IgD-negative memory B cell (primary cell): Measurements from ENCODE around the gene CRACR2B. TPM values are rescaled to one million over a fixed set of nuclear protein-coding genes. Genes with fewer than 3 reads are reported as not detected.

Experiments
- H3K27ac Mint-ChIP-seq, 3 donors: one replicate each; pipeline ENCODE4 v1.8.0; 2020 to 2022; ENCODE audit warnings: mild to moderate bottlenecking in 3 of 3, mixed read lengths in 3 of 3, moderate library complexity in 1 of 3
- H3K27me3 Mint-ChIP-seq: one replicate; pipeline ENCODE4 v1.8.0; 2021; ENCODE audit warnings: mixed read lengths
- H3K36me3 Mint-ChIP-seq: one replicate; pipeline ENCODE4 v1.8.0; 2020; ENCODE audit warnings: mild to moderate bottlenecking, mixed read lengths
- H3K4me1 Mint-ChIP-seq, 3 donors: one replicate each; pipeline ENCODE4 v1.8.0; 2020 to 2022; ENCODE audit warnings: mixed read lengths in 3 of 3, mild to moderate bottlenecking in 1 of 3
- H3K4me3 Mint-ChIP-seq, 4 donors: one replicate each; pipeline ENCODE4 v1.8.0; 2020 to 2022; ENCODE audit warnings: mild to moderate bottlenecking in 4 of 4, mixed read lengths in 4 of 4, moderate library complexity in 3 of 4
- H3K9me3 Mint-ChIP-seq, 3 donors: one replicate each; pipeline ENCODE4 v1.8.0; 2020 to 2021; ENCODE audit warnings: mixed read lengths in 3 of 3, mild to moderate bottlenecking in 1 of 3
- polyA plus RNA-seq: library from polyadenylated mRNA; unstranded; fragments of 300-500 nt; fragmentation: Illumina TruSeq; gene quantifications from one replicate; pipeline ENCODE4 v1.2.3, GENCODE V29; 2021

The CRACR2B gene
- polyA plus RNA-seq, 1 donor from 2014 or later, result 20.0 TPM

GRCh38 chr11:863910-864827 lies 36.5 kb downstream of the CRACR2B start:
- no peaks in the 10 kb centered on the region for H3K4me1 Mint-ChIP-seq
- H3K4me3 Mint-ChIP-seq, result peak overlapping the region in 1 of 4 donors; percentile 47
- peak overlapping the region in 1 of 3 donors; percentile 16 for H3K27ac Mint-ChIP-seq
- no peaks in the 10 kb centered on the region for H3K36me3 Mint-ChIP-seq
- no peaks in the 10 kb centered on the region for H3K27me3 Mint-ChIP-seq
- H3K9me3 Mint-ChIP-seq, result no peaks in the 10 kb centered on the region

DNA sequence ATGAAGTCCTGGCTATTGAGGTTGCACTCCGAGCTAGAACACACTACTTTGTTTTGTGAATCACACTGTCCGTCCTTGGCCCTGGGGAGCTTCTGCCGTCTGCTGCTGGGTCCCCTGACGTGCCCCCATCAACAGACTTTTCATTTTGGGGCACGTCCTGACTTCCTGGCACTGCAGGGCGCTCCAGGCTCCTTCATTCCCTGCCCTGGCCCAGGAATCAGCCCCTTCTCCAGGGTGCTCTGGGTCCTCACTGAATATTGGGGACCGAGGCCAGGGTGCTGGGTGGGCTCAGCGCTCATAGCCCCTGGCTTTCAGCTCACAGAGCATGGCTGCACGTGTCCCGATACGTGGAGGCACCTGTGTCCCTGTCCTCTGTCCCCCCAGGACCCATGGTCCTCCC lies 37.2 kb downstream of the CRACR2B start:
- Mint-ChIP-seq H3K36me3 (no peaks in the 10 kb centered on the region), H3K27ac (no peak overlapping the region), H3K4me1 (no peaks in the 10 kb centered on the region), H3K4me3 (no peak overlapping the region), H3K27me3 (no peaks in the 10 kb centered on the region), H3K9me3 (no peaks in the 10 kb centered on the region)

DNA sequence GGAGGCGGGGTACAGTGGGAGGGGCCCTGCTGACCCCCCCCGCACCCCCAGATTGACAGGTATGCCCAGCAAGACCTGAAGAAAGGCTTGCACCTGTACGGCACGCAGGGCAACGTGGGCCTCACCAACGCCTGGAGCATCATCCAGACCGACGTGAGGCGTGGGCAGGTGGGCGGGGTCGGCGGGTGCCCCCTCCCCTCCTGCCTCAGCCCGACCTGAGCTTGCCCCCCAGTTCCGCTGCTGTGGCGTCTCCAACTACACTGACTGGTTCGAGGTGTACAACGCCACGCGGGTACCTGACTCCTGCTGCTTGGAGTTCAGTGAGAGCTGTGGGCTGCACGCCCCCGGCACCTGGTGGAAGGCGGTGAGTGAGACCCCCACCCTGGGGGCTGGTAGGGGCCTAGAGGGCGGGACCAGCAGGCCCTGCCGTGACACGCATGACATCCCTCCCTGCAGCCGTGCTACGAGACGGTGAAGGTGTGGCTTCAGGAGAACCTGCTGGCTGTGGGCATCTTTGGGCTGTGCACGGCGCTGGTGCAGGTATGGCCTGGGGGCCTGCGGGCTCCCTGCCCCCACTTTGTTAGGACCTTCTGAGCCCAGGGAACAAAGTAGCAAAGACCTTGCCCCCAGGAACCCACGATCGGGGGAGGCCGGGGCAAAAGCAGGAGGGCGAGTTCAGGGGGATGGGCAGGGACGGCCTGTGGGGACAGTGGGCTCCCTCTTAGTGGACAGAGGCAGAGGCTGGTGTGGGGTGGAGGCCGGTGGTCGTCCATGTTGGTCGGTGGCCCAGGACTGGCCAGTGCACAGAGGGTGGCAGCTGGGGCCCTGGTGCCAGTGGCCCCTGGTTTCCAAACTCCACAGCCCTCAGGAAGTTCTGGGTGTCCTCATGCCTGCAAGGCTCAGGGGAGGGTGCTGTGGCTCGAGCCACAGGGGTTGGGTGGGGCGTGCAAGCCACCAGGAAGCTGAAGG lies 38.0 kb downstream of the CRACR2B start:
- no peak overlapping the region for H3K27ac Mint-ChIP-seq

DNA sequence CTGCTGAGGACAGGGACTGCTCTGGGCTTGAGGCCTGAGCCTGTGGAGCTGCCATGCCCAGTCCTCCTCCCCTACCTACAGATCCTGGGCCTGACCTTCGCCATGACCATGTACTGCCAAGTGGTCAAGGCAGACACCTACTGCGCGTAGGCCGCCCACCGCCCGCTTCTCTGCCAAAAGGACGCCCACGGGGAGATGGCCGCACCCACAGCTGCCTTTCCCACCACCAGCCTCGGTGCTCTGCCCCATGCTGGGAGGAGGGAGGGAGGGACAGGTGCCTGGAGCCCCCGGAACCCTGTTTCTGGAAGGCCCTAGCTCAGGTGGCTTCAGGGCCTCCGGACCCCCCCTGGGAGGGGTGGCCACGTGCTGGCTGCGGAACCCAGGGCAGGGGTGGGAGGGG lies 38.8 kb downstream of the CRACR2B start:
- H3K36me3 Mint-ChIP-seq, result no peaks in the 10 kb centered on the region
- no peak overlapping the region for H3K27ac Mint-ChIP-seq
- H3K4me3 Mint-ChIP-seq, result no peak overlapping the region
- no peaks in the 10 kb centered on the region for H3K4me1 Mint-ChIP-seq
- no peaks in the 10 kb centered on the region for H3K27me3 Mint-ChIP-seq
- H3K9me3 Mint-ChIP-seq, result no peaks in the 10 kb centered on the region

More for the DNA sequence above, 38.0 kb downstream of the CRACR2B start:
- no peak overlapping the region for H3K4me3 Mint-ChIP-seq
- no peaks in the 10 kb centered on the region for H3K4me1 Mint-ChIP-seq
- H3K36me3 Mint-ChIP-seq, result no peaks in the 10 kb centered on the region
- H3K27me3 Mint-ChIP-seq, result no peaks in the 10 kb centered on the region
- H3K9me3 Mint-ChIP-seq, result no peaks in the 10 kb centered on the region

- no peaks in the 10 kb centered on the region for H3K36me3 Mint-ChIP-seq
- no peak overlapping the region for H3K4me3 Mint-ChIP-seq
- no peaks in the 10 kb centered on the region for H3K9me3 Mint-ChIP-seq
- H3K27ac Mint-ChIP-seq, result no peak overlapping the region
- H3K27me3 Mint-ChIP-seq, result no peaks in the 10 kb centered on the region
- no peaks in the 10 kb centered on the region for H3K4me1 Mint-ChIP-seq
Measured at GRCh38 chr11:867856-868358, 40.2 kb downstream of the CRACR2B start.

GRCh38 chr11:868394-868793 lies 40.7 kb downstream of the CRACR2B start:
- Mint-ChIP-seq H3K9me3 (no peaks in the 10 kb centered on the region), H3K4me1 (no peaks in the 10 kb centered on the region), H3K4me3 (no peak overlapping the region), H3K36me3 (no peaks in the 10 kb centered on the region), H3K27me3 (no peaks in the 10 kb centered on the region), H3K27ac (no peak overlapping the region)

DNA sequence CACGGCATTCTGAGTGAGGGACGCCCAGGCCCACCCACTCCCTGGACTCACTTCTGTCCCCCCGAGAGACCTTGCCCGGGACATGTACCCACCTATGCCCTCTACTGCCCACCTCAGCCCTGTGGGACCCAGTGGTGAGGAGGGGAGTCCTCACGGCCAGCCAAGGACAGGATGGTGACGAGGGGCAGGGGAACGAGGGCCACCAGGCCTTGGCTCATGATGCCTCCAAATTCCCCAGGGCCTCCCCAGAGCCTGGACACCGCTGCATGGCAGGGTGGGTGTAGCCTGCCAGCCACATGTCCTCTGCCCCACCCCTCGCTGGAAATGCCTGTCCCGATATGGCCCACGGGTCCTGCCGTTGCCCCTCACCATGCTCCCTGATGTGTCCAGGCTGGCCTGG lies 41.1 kb downstream of the CRACR2B start:
- Mint-ChIP-seq H3K4me1 (peaks cover 0 to 2% (median 0%) of the 10 kb centered on the region in 3 donors), H3K27me3 (no peaks in the 10 kb centered on the region), H3K27ac (no peak overlapping the region), H3K4me3 (no peak overlapping the region), H3K9me3 (no peaks in the 10 kb centered on the region), H3K36me3 (peaks cover under 1% of the 10 kb centered on the region)

DNA sequence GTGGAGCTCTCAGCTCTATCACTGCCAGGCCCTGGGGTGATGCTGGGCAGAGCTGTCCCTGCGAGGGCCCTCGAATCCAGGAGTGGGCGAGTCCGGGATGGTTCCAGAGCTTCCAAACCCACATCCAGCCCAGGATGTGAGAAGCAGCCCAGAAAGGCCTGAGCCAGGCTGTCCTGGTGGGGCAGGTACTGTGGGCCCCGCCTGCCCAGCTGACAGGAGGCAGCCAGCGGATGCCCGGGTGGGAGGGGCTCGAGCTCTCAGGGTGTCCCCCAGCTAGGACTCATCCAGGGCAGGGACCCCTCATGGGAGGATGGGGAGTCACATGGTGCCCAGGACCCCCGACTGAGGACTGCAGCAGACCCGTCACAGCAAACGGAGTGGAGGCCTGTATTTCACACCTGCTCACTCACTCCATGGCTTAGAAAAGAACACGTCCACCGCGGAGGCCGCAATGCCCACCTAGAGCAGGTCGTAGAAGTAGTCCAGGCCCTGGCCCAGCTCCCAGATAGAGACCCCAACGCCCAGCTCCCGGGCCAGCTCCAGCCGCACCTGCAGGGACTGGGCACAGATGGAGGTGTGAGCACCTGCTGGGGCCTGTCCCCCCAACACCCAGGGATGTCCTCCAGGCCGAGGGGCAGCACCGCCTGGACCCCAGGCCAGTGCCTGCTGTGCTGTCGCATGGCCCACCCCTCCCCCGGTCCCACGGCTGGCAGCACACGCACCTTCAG lies 41.8 kb downstream of the CRACR2B start:
- Mint-ChIP-seq H3K4me3 (no peak overlapping the region), H3K9me3 (no peaks in the 10 kb centered on the region), H3K27ac (no peak overlapping the region), H3K4me1 (peaks cover 0 to 2% (median 0%) of the 10 kb centered on the region in 3 donors), H3K27me3 (no peaks in the 10 kb centered on the region), H3K36me3 (peaks cover 2% of the 10 kb centered on the region)

- Mint-ChIP-seq H3K4me3 (no peak overlapping the region), H3K27ac (no peak overlapping the region), H3K4me1 (peaks cover 0 to 2% (median 0%) of the 10 kb centered on the region in 3 donors), H3K36me3 (peaks cover 2% of the 10 kb centered on the region), H3K9me3 (no peaks in the 10 kb centered on the region), H3K27me3 (no peaks in the 10 kb centered on the region)
Measured at GRCh38 chr11:870127-870413, 42.4 kb downstream of the CRACR2B start.

GRCh38 chr11:870418-870817 lies 42.7 kb downstream of the CRACR2B start:
- Mint-ChIP-seq H3K27me3 (no peaks in the 10 kb centered on the region), H3K27ac (no peak overlapping the region), H3K4me3 (no peak overlapping the region), H3K9me3 (no peaks in the 10 kb centered on the region), H3K36me3 (peaks cover 3% of the 10 kb centered on the region), H3K4me1 (peaks cover 0 to 2% (median 0%) of the 10 kb centered on the region in 3 donors)

GRCh38 chr11:871472-871871 lies 43.8 kb downstream of the CRACR2B start:
- Mint-ChIP-seq H3K27ac (no peak overlapping the region), H3K36me3 (peaks cover 5% of the 10 kb centered on the region), H3K4me1 (peaks cover 0 to 2% (median 0%) of the 10 kb centered on the region in 3 donors), H3K27me3 (no peaks in the 10 kb centered on the region), H3K9me3 (no peaks in the 10 kb centered on the region), H3K4me3 (no peak overlapping the region)

DNA sequence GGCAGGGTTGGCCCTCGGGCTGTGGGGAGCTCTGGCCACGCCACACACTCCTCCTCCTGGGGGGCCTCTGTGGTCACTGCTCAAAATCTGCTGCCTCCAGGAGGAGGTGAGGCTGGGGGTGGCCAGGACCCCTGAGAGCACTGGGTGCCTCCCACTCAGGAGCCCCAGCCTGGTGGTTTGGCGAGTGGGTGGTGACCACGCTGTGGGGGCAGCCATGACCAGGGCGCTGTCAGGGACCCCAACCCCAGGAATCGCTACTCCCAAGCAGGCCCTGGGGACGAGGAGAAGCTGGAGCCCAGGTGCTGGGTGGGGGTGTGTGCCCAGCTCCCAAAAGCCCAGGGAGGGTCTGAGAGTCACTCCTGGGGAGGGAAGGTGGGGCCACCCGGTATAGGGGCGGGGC lies 45.1 kb downstream of the CRACR2B start:
- Mint-ChIP-seq H3K9me3 (no peaks in the 10 kb centered on the region), H3K27me3 (no peaks in the 10 kb centered on the region), H3K36me3 (peaks cover 5% of the 10 kb centered on the region), H3K4me1 (peaks cover 0 to 2% (median 0%) of the 10 kb centered on the region in 3 donors), H3K4me3 (no peak overlapping the region), H3K27ac (no peak overlapping the region)

DNA sequence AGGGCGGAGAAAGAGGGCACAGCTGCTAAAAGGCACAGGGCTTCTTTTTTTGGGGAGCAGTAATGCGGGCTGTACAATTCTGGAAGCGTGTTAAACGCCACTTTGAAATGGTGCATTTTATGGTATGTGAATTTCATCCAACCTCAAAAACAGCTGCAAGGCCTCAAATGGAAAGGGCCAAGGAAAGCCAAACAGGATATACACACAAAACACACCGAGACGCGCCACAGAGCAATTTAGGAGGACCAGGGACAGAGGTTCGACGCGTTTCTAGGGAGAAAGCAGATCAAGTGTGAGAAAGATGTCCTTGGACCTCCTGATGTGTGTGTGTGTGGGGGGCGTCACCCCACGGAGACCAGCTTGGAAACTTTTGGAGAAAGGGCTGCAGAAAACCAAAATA lies 46.0 kb downstream of the CRACR2B start:
- Mint-ChIP-seq H3K4me1 (peaks cover 0 to 2% (median 0%) of the 10 kb centered on the region in 3 donors), H3K4me3 (no peak overlapping the region), H3K27ac (peak overlapping the region in 1 of 3 donors; percentile 34), H3K27me3 (no peaks in the 10 kb centered on the region), H3K9me3 (no peaks in the 10 kb centered on the region), H3K36me3 (peaks cover 5% of the 10 kb centered on the region)

- Mint-ChIP-seq H3K4me3 (no peak overlapping the region), H3K27me3 (no peaks in the 10 kb centered on the region), H3K27ac (no peak overlapping the region), H3K9me3 (no peaks in the 10 kb centered on the region), H3K36me3 (peaks cover 5% of the 10 kb centered on the region), H3K4me1 (peaks cover 0 to 2% (median 0%) of the 10 kb centered on the region in 3 donors)
Measured at GRCh38 chr11:875203-875602, 47.5 kb downstream of the CRACR2B start.
